Measurements from ENCODE around the gene DNAH9. TPM values are rescaled to one million over a fixed set of nuclear protein-coding genes. Genes with fewer than 3 reads are reported as not detected.

DNAH9 gene
- total RNA-seq, 1 experiment from 2014 or later: not detected

- no TSS peak for BruUV-seq (replicated peaks)
- Histone ChIP-seq H3K9me3 (no peaks in the 10 kb centered on the region), H3K36me3 (ENCODE audit: control insufficient read depth, insufficient read depth, low read length) (no peaks in the 10 kb centered on the region; the same call in 1 of the 2 replicates), H3K27me3 (replicated peaks; ENCODE audit: control insufficient read depth, insufficient read depth, low read length) (no peaks in the 10 kb centered on the region), H3K4me3 (ENCODE audit: low read depth, low read length) (no peak overlapping the region), H3K4me1 (no peaks in the 10 kb centered on the region)
- DNase-seq: peak in 1 of 2 experiments; percentile 7
- ChIA-PET CTCF (interaction anchor here (1.8 kb wide), 1 partner anchor 10 kb away, joined by 6 read pairs; the partner anchor contains the start of gene ZNF18), POLR2A (no interaction called here)
- Mint-ChIP-seq H3K27me3 (ENCODE audit: insufficient read depth, unreplicated experiment) (no peaks in the 10 kb centered on the region), H3K4me1 (ENCODE audit: low read depth, unreplicated experiment) (no peaks in the 10 kb centered on the region), H3K4me3 (ENCODE audit: unreplicated experiment) (no peak overlapping the region), H3K36me3 (ENCODE audit: insufficient read depth, unreplicated experiment) (no peaks in the 10 kb centered on the region), H3K9me3 (ENCODE audit: unreplicated experiment) (no peaks in the 10 kb centered on the region), H3K27ac (ENCODE audit: unreplicated experiment) (no peak overlapping the region)
- intact Hi-C loops (cut with micrococcal nuclease; ENCODE audit: unreplicated experiment): no loop called here
- TF ChIP-seq CTCF (IDR thresholded peaks at IDR 0.05; ENCODE audit: insufficient read depth in 1 of 2, low read depth in 1 of 2, low read length in 1 of 2, severe bottlenecking in 1 of 2, unreplicated experiment in 1 of 2): peak in 1 of 2 experiments; percentile 7
Measured at GRCh38 chr17:11986942-11987329, 388.7 kb downstream of the DNAH9 start.

- Histone ChIP-seq H3K4me1 (no peaks in the 10 kb centered on the region), H3K4me3 (ENCODE audit: low read depth, low read length) (no peak overlapping the region), H3K9me3 (no peaks in the 10 kb centered on the region), H3K27me3 (replicated peaks; ENCODE audit: control insufficient read depth, insufficient read depth, low read length) (no peaks in the 10 kb centered on the region), H3K36me3 (ENCODE audit: control insufficient read depth, insufficient read depth, low read length) (no peaks in the 10 kb centered on the region)
- intact Hi-C loops (cut with micrococcal nuclease; ENCODE audit: unreplicated experiment): no loop called here
- Mint-ChIP-seq H3K27me3 (ENCODE audit: insufficient read depth, unreplicated experiment) (no peaks in the 10 kb centered on the region), H3K9me3 (ENCODE audit: unreplicated experiment) (no peaks in the 10 kb centered on the region), H3K27ac (ENCODE audit: unreplicated experiment) (no peak overlapping the region), H3K4me3 (ENCODE audit: unreplicated experiment) (no peak overlapping the region), H3K4me1 (ENCODE audit: low read depth, unreplicated experiment) (no peaks in the 10 kb centered on the region), H3K36me3 (ENCODE audit: insufficient read depth, unreplicated experiment) (no peaks in the 10 kb centered on the region)
- TF ChIP-seq CTCF (IDR thresholded peaks at IDR 0.05; ENCODE audit: insufficient read depth in 1 of 2, low read depth in 1 of 2, low read length in 1 of 2, severe bottlenecking in 1 of 2, unreplicated experiment in 1 of 2): no peak
- BruUV-seq (replicated peaks): no TSS peak
- ChIA-PET CTCF (no interaction called here), POLR2A (no interaction called here)
- DNase-seq: peak in 1 of 2 experiments; percentile 3
Measured at GRCh38 chr17:11990363-11990983, 392.2 kb downstream of the DNAH9 start.

GRCh38 chr17:11991461-11991860 lies 393.2 kb downstream of the DNAH9 start:
- Histone ChIP-seq H3K9me3 (no peaks in the 10 kb centered on the region), H3K27me3 (replicated peaks; ENCODE audit: control insufficient read depth, insufficient read depth, low read length) (no peaks in the 10 kb centered on the region), H3K4me1 (no peaks in the 10 kb centered on the region), H3K4me3 (ENCODE audit: low read depth, low read length) (no peak overlapping the region), H3K36me3 (ENCODE audit: control insufficient read depth, insufficient read depth, low read length) (no peaks in the 10 kb centered on the region)
- BruUV-seq (replicated peaks): no TSS peak
- ChIA-PET POLR2A (no interaction called here), CTCF (no interaction called here)
- intact Hi-C loops (cut with micrococcal nuclease; ENCODE audit: unreplicated experiment): no loop called here
- Mint-ChIP-seq H3K4me3 (ENCODE audit: unreplicated experiment) (no peak overlapping the region), H3K36me3 (ENCODE audit: insufficient read depth, unreplicated experiment) (no peaks in the 10 kb centered on the region), H3K9me3 (ENCODE audit: unreplicated experiment) (no peaks in the 10 kb centered on the region), H3K4me1 (ENCODE audit: low read depth, unreplicated experiment) (no peaks in the 10 kb centered on the region), H3K27ac (ENCODE audit: unreplicated experiment) (no peak overlapping the region), H3K27me3 (ENCODE audit: insufficient read depth, unreplicated experiment) (no peaks in the 10 kb centered on the region)
- DNase-seq: no peak
- no peak for TF ChIP-seq CTCF (IDR thresholded peaks at IDR 0.05; ENCODE audit: insufficient read depth in 1 of 2, low read depth in 1 of 2, low read length in 1 of 2, severe bottlenecking in 1 of 2, unreplicated experiment in 1 of 2)
